GM23338 (cell line): ENCODE measurements around the gene KCNH5.

ENCODE experiments used
- CREB1 ChIP-seq: fragments of 250-450 bp; sonication (Bioruptor Pico); IDR thresholded peaks from 2 replicates; pipeline ENCODE4 v1.5.0; 2020; ENCODE audit warnings: low read depth, mild to moderate bottlenecking, moderate library complexity
- POLR2AphosphoS5 ChIP-seq: IDR thresholded peaks from 2 replicates; pipeline ENCODE4 v1.6.1; 2016; ENCODE audit warnings: antibody characterized with exemption, low read depth
- TF ChIP-seq, protein P1 (sequence below), 2 experiments: fragments of 200-600 bp in 1 of 2; sonication (generic) in 1 of 2; conservative IDR thresholded peaks; 2 replicates each; pipeline versions ENCODE4 v1.5.1 to v1.6.1; 2016 to 2017; ENCODE audit warnings: antibody characterized with exemption in 2 of 2, low read depth in 2 of 2, mild to moderate bottlenecking in 2 of 2, moderate library complexity in 1 of 2

DNA sequence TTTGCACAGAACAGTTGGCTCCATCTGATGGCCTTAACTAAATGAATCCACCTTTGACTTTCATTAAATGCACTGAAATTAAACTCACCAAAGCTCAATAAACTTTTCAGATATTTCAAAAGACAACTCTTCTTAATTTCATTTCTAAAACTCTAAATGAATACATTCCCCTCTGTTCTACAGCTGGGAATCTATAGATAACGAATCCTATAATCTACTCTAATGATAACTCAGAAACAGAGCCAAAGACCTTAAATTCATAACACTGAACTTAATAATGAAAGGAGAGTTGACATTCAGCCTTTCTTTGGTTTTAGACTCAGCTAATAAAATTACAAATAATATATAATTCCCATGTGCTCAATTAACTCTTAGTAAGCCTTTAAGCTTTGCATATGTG lies 150.5 kb downstream of the KCNH5 start:
- TF ChIP-seq, protein P1, sequence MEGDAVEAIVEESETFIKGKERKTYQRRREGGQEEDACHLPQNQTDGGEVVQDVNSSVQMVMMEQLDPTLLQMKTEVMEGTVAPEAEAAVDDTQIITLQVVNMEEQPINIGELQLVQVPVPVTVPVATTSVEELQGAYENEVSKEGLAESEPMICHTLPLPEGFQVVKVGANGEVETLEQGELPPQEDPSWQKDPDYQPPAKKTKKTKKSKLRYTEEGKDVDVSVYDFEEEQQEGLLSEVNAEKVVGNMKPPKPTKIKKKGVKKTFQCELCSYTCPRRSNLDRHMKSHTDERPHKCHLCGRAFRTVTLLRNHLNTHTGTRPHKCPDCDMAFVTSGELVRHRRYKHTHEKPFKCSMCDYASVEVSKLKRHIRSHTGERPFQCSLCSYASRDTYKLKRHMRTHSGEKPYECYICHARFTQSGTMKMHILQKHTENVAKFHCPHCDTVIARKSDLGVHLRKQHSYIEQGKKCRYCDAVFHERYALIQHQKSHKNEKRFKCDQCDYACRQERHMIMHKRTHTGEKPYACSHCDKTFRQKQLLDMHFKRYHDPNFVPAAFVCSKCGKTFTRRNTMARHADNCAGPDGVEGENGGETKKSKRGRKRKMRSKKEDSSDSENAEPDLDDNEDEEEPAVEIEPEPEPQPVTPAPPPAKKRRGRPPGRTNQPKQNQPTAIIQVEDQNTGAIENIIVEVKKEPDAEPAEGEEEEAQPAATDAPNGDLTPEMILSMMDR (conservative IDR thresholded peaks at IDR 0.05; ENCODE audit: low read depth in 2 of 2) = no peak
- TF ChIP-seq CREB1 (CRISPR knock-in tag) (no peak), POLR2AphosphoS5 (no peak)
